SK-N-MC (cell line): Measurements from ENCODE around the gene RNF113A.
A peak's percentile ranks its signal among the peaks of the same experiment; 100 is the strongest.
"Not testable (repeated sequence)": the region's sequence is repeated elsewhere in the genome, so short reads cannot be mapped to it uniquely, and the experiment has no call there.

Source experiments
- DNase-seq: peaks from one replicate; pipeline ENCODE4 v3.0.0-alpha.2; 2011; ENCODE audit warnings: low read depth, low spot score
- H3K27ac ChIP-seq: fragments of 200-600 bp; sonication (generic); 2 replicates; pipeline ENCODE4 v1.5.1; 2016; ENCODE audit warnings: mixed run types
- H3K36me3 ChIP-seq: fragments of 200-600 bp; sonication (generic); 2 replicates; pipeline ENCODE4 v1.6.1; 2017; ENCODE audit warnings: antibody characterized with exemption, low read length, mixed read lengths; ENCODE audit not compliant: insufficient read depth
- H3K4me3 ChIP-seq: fragments of 200-600 bp; sonication (generic); 2 replicates; pipeline ENCODE4 v1.5.1; 2016
- H3K9ac ChIP-seq: fragments of 200-600 bp; sonication (generic); 2 replicates; pipeline ENCODE4 v1.8.0; 2017; ENCODE audit warnings: mixed run types, mixed read lengths; ENCODE audit not compliant: insufficient read length
- H3K9me3 ChIP-seq: fragments of 200-600 bp; sonication (generic); 2 replicates; pipeline ENCODE4 v1.6.1; 2017; ENCODE audit warnings: low read depth, mild to moderate bottlenecking, antibody characterized with exemption, low read length, moderate library complexity, mixed read lengths
- EZH2 ChIP-seq: fragments of 200-600 bp; sonication (generic); IDR thresholded peaks from one replicate; pipeline ENCODE4 v1.6.1; 2017; ENCODE audit warnings: antibody characterized with exemption
- FOXP2 ChIP-seq: optimal IDR thresholded peaks from 2 replicates; pipeline ENCODE3; 2011; ENCODE audit warnings: mild to moderate bottlenecking, moderate library complexity; ENCODE audit not compliant: insufficient read depth; ENCODE audit errors: extremely low read length, control extremely low read depth
- POLR2AphosphoS5 ChIP-seq: IDR thresholded peaks from 2 replicates; pipeline ENCODE4 v1.6.1; 2012; ENCODE audit warnings: mild to moderate bottlenecking, low read depth, low read length, borderline replicate concordance

The RNF113A gene

DNA sequence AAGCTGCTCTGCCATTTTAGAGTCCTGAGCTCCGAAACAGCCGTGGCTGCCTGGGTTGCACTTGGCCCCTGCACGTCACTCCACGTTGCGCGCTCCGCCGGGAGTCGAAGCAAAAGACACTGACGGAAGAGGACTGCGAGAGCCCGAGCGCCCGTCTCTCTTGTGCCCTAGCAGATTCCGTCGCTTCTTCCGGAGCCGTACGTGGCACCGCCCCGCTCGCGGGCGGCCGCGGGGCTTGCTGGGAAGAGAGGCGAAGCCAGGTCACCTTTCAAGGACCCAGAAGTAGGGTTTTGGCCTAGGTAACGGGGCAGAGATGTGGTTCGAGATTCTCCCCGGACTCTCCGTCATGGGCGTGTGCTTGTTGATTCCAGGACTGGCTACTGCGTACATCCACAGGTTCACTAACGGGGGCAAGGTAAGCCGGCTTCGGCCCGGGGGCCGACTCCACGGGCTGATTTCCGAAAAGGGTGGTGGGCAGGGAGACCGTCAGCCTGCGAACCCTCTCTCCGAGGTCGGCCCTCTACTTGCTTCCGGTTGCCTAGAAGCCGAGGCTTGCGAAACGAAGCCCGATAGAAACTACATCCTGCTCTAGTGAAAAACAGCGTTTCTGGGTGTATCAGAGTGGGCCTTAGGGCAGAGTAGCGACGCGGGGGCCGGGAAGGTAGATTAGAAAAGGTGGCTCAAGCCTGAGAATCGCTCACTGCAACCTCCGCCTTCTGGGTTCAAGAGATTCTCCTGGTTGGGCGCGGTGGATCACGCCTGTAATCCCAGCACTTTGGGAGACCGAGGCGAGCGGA lies at the start of gene RNF113A, which contains the start of gene NDUFA1:
Gene RNF113A, minus strand, starts transcription at position 135 of the 797 bp plus-strand sequence. Its CDS starts 120 bp downstream, at position 15.
Gene NDUFA1, plus strand, starts transcription at position 234 of the 797 bp plus-strand sequence. Its CDS starts 80 bp downstream, at position 314.
- Histone ChIP-seq H3K27ac (peak within 1 kb of the TSS; percentile 93), H3K36me3 (peaks cover 11% of the 10 kb centered on the region; the same call in 1 of the 2 replicates), H3K9ac (peak within 1 kb of the TSS; percentile 88), H3K4me3 (peak within 1 kb of the TSS; percentile 93), H3K9me3 (no peaks in the 10 kb centered on the region)
- TF ChIP-seq POLR2AphosphoS5 (peak; percentile 82), FOXP2 (no peak)
- no peak for DNase-seq

DNA sequence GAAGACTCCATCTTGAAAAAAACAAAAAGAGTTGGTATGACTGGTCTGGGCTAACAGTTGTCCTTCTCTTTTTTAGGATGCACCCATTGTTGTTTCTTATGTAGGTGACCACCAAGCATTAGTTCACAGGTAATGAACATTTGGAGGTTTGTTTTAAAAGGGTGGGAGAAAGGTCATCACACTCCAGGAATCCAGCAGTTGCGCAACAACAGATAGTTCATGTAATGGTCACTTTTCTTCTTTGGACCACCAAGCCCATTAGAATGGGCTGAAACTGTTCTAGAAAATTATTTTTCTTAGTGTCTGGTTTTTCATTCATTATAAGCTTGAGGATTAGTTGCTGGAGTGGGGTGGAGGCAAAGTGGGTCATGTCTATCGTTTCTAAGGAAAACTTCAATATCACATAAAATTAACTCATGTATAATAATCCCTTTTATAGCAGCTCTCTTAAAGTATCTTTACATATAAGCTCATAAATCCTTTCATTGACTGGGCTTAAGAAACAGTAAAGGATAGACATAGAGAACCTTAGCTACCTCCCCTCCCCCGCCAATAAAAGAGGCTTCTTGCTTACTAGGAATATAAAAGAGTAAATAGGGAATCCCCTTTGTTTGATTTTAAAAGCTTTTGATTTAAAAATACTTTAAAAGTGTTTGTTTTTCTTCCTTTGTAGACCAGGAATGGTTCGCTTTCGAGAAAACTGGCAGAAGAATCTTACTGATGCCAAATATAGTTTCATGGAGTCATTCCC lies 48.5 kb upstream of the RNF113A start:
- Histone ChIP-seq H3K9ac (no peak overlapping the region), H3K9me3 (no peaks in the 10 kb centered on the region), H3K27ac (no peak overlapping the region), H3K4me3 (no peak overlapping the region), H3K36me3 (no peaks in the 10 kb centered on the region)
- TF ChIP-seq FOXP2, result no peak
- no peak for TF ChIP-seq EZH2
- TF ChIP-seq POLR2AphosphoS5, result no peak
- DNase-seq, result no peak

DNA sequence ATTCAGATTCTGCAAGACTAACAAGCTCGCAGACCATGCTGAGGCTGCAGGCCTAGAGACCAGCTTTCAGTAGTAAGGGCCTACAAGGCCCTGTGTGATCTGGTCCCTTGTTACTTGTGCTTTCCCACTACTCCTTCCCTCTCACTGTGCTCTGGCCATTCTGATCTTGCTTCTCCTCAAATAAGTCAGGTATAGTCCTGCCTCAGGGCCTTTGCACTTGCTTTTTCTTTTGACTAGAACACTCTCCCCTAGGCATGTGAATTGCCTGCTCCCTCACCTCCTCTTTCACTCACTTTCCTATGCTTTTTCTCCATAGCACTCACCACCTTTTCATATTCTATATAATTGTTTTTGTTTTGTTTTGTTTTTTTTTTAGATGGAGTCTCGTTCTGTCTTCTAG lies 46.3 kb upstream of the RNF113A start:
- no peak for TF ChIP-seq EZH2
- no peak for TF ChIP-seq POLR2AphosphoS5
- no peak for TF ChIP-seq FOXP2
- no peaks in the 10 kb centered on the region for H3K9me3 ChIP-seq
- no peak overlapping the region for H3K27ac ChIP-seq
- DNase-seq, result no peak
- no peaks in the 10 kb centered on the region for H3K36me3 ChIP-seq
- no peak overlapping the region for H3K9ac ChIP-seq
- no peak overlapping the region for H3K4me3 ChIP-seq

DNA sequence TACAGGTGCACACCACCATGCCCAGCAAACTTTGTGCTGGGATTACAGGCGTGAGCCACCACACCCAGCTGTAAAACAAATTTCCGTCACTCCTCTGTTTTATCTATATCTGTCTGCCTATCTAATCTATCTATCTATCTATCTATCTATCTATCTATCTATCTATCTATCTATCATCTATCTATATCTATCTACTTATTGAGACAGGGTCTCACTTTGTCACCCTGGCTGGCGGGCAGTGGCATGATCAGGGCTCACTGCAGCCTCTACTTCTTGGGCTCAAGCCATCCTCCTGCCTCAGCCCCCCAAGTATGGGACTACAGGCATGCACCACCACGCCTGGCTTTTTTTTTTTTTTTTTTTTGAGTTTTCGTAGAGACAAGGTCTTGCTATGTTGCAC lies 44.8 kb upstream of the RNF113A start:
- H3K9me3 ChIP-seq, result no peaks in the 10 kb centered on the region
- no peak for DNase-seq
- no peak overlapping the region for H3K9ac ChIP-seq
- no peaks in the 10 kb centered on the region for H3K36me3 ChIP-seq
- H3K27ac ChIP-seq, result no peak overlapping the region
- TF ChIP-seq POLR2AphosphoS5 (no peak), FOXP2 (no peak), EZH2 (no peak)
- H3K4me3 ChIP-seq, result no peak overlapping the region

DNA sequence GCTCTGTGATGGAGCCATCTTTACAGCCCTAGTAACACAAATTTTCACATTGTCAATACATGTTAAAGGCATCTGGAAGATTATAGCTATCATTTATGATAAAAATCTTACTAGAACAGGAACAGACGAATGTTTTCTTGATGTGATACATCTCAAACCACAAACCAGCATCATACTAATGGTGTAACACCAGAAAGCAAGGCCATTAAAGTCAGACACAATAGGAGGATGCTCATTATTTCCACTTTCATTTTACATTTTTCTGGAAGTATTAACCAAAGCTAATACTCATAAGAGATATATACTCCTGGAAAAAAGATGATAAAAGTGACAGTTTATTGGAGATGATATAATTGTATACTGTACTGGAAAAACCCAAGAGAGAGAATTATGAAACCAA lies 29.4 kb upstream of the RNF113A start:
- no peak overlapping the region for H3K9ac ChIP-seq
- no peak overlapping the region for H3K4me3 ChIP-seq
- H3K9me3 ChIP-seq, result no peaks in the 10 kb centered on the region
- TF ChIP-seq EZH2, result no peak
- no peak for TF ChIP-seq FOXP2
- TF ChIP-seq POLR2AphosphoS5, result no peak
- H3K36me3 ChIP-seq, result no peaks in the 10 kb centered on the region
- no peak for DNase-seq
- H3K27ac ChIP-seq, result no peak overlapping the region

DNA sequence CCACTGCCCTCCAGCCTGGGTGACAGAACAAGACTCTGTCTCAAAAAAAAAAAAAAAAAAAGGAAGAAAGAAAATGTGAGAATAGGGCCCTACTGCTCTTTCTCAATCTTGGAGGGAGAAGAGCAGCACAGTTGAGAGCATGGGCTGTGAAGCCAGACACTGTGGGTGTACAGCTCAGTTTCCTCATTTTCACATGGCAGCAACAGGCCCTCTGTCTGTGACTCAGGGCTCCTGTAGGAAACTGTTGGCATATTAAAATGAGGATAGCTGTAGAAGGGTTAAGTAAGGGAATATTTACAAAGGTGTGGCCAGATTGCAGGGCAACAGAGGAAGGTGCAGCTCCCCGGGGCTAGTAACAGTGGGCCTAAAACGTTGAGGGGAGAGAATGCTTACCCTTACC lies 27.6 kb upstream of the RNF113A start:
- DNase-seq, result no peak
- no peak overlapping the region for H3K9ac ChIP-seq
- no peaks in the 10 kb centered on the region for H3K9me3 ChIP-seq
- no peak for TF ChIP-seq EZH2
- TF ChIP-seq FOXP2, result no peak
- no peak overlapping the region for H3K4me3 ChIP-seq
- H3K27ac ChIP-seq, result no peak overlapping the region
- no peaks in the 10 kb centered on the region for H3K36me3 ChIP-seq

DNA sequence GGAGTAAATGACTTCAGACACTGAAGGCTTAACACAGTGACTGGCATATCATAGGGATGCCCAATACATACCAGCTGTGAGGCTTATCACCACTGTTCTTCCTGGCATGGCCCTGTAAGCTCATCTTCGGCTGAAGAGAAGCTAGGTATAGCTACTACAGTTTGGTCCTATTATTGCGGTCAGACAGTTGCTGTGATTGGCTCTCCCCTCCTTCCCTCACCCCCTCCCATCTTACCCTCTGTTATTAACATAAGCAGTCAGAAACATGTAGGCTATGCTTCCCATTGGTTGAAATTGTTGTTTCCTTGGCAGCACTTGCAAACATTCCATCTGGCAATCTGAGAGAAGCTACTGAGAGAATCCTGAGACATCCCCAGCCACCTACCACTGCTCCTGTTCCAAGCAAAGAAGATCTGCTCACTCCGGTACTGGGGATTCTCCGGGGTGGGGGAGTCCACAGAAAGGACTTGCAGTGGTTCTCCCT lies 24.4 kb upstream of the RNF113A start, which contains the start of gene AKAP14:
Gene AKAP14, plus strand, starts transcription at position 51 of the 484 bp plus-strand sequence. CDS start 7,331 bp downstream, outside the sequence.
- Histone ChIP-seq H3K4me3 (no peak within 1 kb of the TSS), H3K9ac (no peak within 1 kb of the TSS), H3K9me3 (no peaks in the 10 kb centered on the region), H3K27ac (no peak within 1 kb of the TSS), H3K36me3 (no peaks in the 10 kb centered on the region)
- TF ChIP-seq POLR2AphosphoS5, result no peak
- no peak for TF ChIP-seq EZH2
- TF ChIP-seq FOXP2, result no peak
- no peak for DNase-seq

DNA sequence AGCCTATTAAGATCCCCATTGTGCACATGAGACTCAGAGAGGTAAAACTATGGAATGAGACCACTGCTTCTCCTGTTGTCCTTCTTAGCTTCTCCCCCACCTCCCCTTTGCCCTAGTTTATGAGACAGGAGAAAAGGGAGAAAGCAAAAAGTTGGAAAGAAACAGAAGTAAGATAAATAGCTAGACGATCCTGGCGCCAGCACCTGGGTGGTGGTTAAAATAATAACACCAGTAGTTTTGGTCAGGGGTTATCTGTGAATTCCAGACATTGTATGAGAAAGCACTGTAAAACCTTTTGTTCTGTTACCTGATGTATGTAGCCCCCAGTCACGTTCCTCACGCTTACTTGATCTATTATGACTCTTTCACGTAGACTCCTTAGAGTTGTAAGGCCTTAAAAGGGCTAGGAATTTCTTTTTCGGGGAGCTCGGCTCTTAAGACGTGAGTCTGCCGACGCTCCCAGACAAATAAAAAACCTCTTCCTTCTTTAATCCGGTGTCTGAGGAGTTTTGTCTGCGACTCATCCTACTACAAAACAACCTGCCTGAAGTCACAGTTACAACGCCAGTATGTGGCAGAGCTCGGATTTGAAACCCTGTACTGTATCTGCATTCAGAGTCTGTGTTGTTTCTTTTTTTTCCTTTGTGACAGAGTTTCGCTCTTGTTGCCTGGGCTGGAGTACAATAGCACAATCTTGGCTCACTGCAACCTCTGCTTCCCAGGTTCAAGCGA lies 20.6 kb upstream of the RNF113A start:
- not testable (repeated sequence) for DNase-seq, H3K9ac ChIP-seq, H3K9me3 ChIP-seq, H3K36me3 ChIP-seq, H3K4me3 ChIP-seq, H3K27ac ChIP-seq

DNA sequence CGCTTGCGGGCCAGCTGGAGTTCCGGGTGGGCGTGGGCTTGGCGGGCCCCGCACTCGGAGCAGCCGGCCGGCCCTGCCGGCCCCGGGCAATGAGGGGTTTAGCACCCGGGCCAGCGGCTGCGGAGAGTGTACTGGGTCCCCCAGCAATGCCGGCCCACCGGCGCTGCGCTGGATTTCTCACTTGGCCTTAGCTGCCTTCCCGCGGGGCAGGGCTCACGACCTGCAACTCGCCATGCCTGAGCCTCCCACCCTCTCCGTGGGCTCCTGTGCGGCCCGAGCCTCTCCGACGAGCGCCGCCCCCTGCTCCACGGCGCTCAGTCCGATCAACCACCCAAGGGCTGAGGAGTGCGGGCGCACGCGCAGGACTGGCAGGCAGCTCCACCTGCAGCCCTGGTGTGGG lies 19.1 kb upstream of the RNF113A start:
- not testable (repeated sequence) for H3K27ac ChIP-seq, DNase-seq, H3K9ac ChIP-seq, H3K9me3 ChIP-seq, H3K4me3 ChIP-seq, H3K36me3 ChIP-seq
